Measurements from ENCODE around the gene FOXP1.

GRCh38 chr3:71356265-71356664, 227.3 kb downstream of the FOXP1 start:
- TF ChIP-seq CTCF (conservative IDR thresholded peaks at IDR 0.05 in 1 of 2, IDR thresholded peaks at IDR 0.05 in 1 of 2; ENCODE audit: low read depth in 1 of 2, low read length in 2 of 2) (no peak), EZH2 (IDR thresholded peaks at IDR 0.05; ENCODE audit: low read length, missing control alignments) (no peak)

All from fibroblast of lung (primary cell).